ENCODE results near the gene NAA25.
"Not testable (repeated sequence)": the region's sequence is repeated elsewhere in the genome, so short reads cannot be mapped to it uniquely, and the experiment has no call there.

Gene NAA25

DNA sequence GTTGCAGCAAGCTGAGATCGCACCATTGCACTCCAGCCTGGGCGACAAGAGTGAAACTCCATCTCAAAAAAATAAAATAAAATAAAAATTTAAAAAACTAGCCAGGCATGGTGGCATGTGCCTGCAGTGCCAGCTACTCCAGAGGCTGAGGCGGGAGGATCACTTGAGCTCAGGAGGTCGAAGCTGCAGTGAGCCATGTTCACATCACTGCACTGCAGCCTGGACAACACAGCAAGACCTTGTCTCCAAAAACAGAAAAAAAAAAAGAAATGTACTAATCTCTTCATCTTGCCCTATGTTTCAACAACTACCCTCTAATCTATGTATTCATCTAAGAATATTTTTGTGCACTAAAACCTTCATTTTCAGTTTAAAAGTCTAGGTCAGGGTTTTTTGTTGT lies 6.5 kb downstream of the NAA25 start:
- H3K36me3 ChIP-seq (ENCODE audit: low read length) = 0 out of 2 replicates have a peak, but pooled peaks cover 5% of the 10 kb centered on the region
- no peak overlapping the region for H2AFZ ChIP-seq (ENCODE audit: low read depth, low read length, severe bottlenecking)
- peaks cover 8% of the 10 kb centered on the region; the same call in 1 of the 2 replicates for H3F3A ChIP-seq (ENCODE audit: insufficient read depth)
- no peaks in the 10 kb centered on the region for H3K27me3 ChIP-seq (ENCODE audit: low read length)
- H3K27ac ChIP-seq (ENCODE audit: low read depth, low read length) = no peak overlapping the region
- no peaks in the 10 kb centered on the region for H3K9me3 ChIP-seq (ENCODE audit: insufficient read depth, low read length)
- no peaks in the 10 kb centered on the region for H3K9me2 ChIP-seq (replicated peaks; ENCODE audit: insufficient read depth, low read length)
- no peak overlapping the region for H3K9ac ChIP-seq (ENCODE audit: low read length)
- peaks cover 22% of the 10 kb centered on the region; the same call in 1 of the 2 replicates for H4K20me1 ChIP-seq (ENCODE audit: low read depth, low read length)
- TF ChIP-seq CTCF (IDR thresholded peaks at IDR 0.05; ENCODE audit: insufficient read depth, low read length, poor library complexity, severe bottlenecking) = no peak
- no peak for TF ChIP-seq EZH2phosphoT487 (conservative IDR thresholded peaks at IDR 0.05; ENCODE audit: low read length)
- no peak overlapping the region for H3K4me2 ChIP-seq (ENCODE audit: low read depth, low read length, poor library complexity, severe bottlenecking)
- H3K4me3 ChIP-seq (ENCODE audit: insufficient read depth, low read length, poor library complexity, severe bottlenecking) = no peak overlapping the region
- H3K79me2 ChIP-seq (ENCODE audit: insufficient read depth, low read length) = peaks cover 100% of the 10 kb centered on the region

DNA sequence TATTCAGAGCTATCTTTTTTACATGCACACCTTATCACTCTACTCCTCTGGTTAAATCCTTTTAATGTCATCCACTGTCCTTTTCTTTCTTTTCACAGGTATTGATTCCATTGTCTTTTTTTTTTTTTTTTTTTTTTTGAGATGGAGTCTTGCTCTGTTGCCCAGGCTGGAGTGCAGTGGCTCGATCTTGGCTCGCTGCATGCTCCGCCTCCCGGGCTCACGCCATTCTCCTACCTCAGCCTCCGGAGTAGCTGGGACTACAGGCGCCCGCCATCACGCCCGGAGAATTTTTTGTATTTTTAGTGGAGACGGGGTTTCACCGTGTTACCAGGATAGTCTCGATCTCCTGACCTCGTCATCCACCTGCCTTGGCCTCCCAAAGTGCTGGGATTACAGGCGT lies 8.1 kb downstream of the NAA25 start:
- not testable (repeated sequence) for H3K27me3 ChIP-seq (ENCODE audit: low read length); H3K27ac ChIP-seq (ENCODE audit: low read depth, low read length); H3K36me3 ChIP-seq (ENCODE audit: low read length); H3K9me3 ChIP-seq (ENCODE audit: insufficient read depth, low read length); H2AFZ ChIP-seq (ENCODE audit: low read depth, low read length, severe bottlenecking); H3K4me3 ChIP-seq (ENCODE audit: insufficient read depth, low read length, poor library complexity, severe bottlenecking); H3K9ac ChIP-seq (ENCODE audit: low read length); H3K9me2 ChIP-seq (replicated peaks; ENCODE audit: insufficient read depth, low read length); H3K4me2 ChIP-seq (ENCODE audit: low read depth, low read length, poor library complexity, severe bottlenecking)
- Histone ChIP-seq H4K20me1 (ENCODE audit: low read depth, low read length) (peaks cover 22% of the 10 kb centered on the region; the same call in 1 of the 2 replicates), H3K79me2 (ENCODE audit: insufficient read depth, low read length) (peaks cover 100% of the 10 kb centered on the region), H3F3A (ENCODE audit: insufficient read depth) (peaks cover 12% of the 10 kb centered on the region; the same call in 1 of the 2 replicates)

GRCh38 chr12:112097641-112098040 lies 10.9 kb downstream of the NAA25 start:
- peaks cover 99% of the 10 kb centered on the region for H3K79me2 ChIP-seq (ENCODE audit: insufficient read depth, low read length)
- peaks cover 12% of the 10 kb centered on the region; the same call in 1 of the 2 replicates for H3F3A ChIP-seq (ENCODE audit: insufficient read depth)
- no peaks in the 10 kb centered on the region for H3K27me3 ChIP-seq (ENCODE audit: low read length)
- no peak overlapping the region for H3K27ac ChIP-seq (ENCODE audit: low read depth, low read length)
- H3K9me2 ChIP-seq (replicated peaks; ENCODE audit: insufficient read depth, low read length) = no peaks in the 10 kb centered on the region
- H3K36me3 ChIP-seq (ENCODE audit: low read length) = peaks cover 5% of the 10 kb centered on the region; the same call in 1 of the 2 replicates
- no peak overlapping the region for H3K4me2 ChIP-seq (ENCODE audit: low read depth, low read length, poor library complexity, severe bottlenecking)
- H3K9me3 ChIP-seq (ENCODE audit: insufficient read depth, low read length) = no peaks in the 10 kb centered on the region
- TF ChIP-seq EZH2phosphoT487 (conservative IDR thresholded peaks at IDR 0.05; ENCODE audit: low read length) = no peak
- no peak for TF ChIP-seq CTCF (IDR thresholded peaks at IDR 0.05; ENCODE audit: insufficient read depth, low read length, poor library complexity, severe bottlenecking)
- H2AFZ ChIP-seq (ENCODE audit: low read depth, low read length, severe bottlenecking) = no peak overlapping the region
- H3K9ac ChIP-seq (ENCODE audit: low read length) = no peak overlapping the region
- H3K4me3 ChIP-seq (ENCODE audit: insufficient read depth, low read length, poor library complexity, severe bottlenecking) = no peak overlapping the region
- peaks cover 12% of the 10 kb centered on the region; the same call in 1 of the 2 replicates for H4K20me1 ChIP-seq (ENCODE audit: low read depth, low read length)

- H3K79me2 ChIP-seq (ENCODE audit: insufficient read depth, low read length) = peaks cover 90% of the 10 kb centered on the region
- TF ChIP-seq EZH2phosphoT487 (conservative IDR thresholded peaks at IDR 0.05; ENCODE audit: low read length) (no peak), CTCF (IDR thresholded peaks at IDR 0.05; ENCODE audit: insufficient read depth, low read length, poor library complexity, severe bottlenecking) (no peak)
- H3F3A ChIP-seq (ENCODE audit: insufficient read depth) = peaks cover 10% of the 10 kb centered on the region; the same call in 1 of the 2 replicates
- no peak overlapping the region for H3K4me3 ChIP-seq (ENCODE audit: insufficient read depth, low read length, poor library complexity, severe bottlenecking)
- no peaks in the 10 kb centered on the region for H3K9me2 ChIP-seq (replicated peaks; ENCODE audit: insufficient read depth, low read length)
- H3K4me2 ChIP-seq (ENCODE audit: low read depth, low read length, poor library complexity, severe bottlenecking) = no peak overlapping the region
- H3K9ac ChIP-seq (ENCODE audit: low read length) = no peak overlapping the region
- H3K27me3 ChIP-seq (ENCODE audit: low read length) = no peaks in the 10 kb centered on the region
- H3K36me3 ChIP-seq (ENCODE audit: low read length) = peaks cover 5% of the 10 kb centered on the region; the same call in 1 of the 2 replicates
- H3K27ac ChIP-seq (ENCODE audit: low read depth, low read length) = no peak overlapping the region
- H2AFZ ChIP-seq (ENCODE audit: low read depth, low read length, severe bottlenecking) = no peak overlapping the region
- H4K20me1 ChIP-seq (ENCODE audit: low read depth, low read length) = peaks cover 8% of the 10 kb centered on the region; the same call in 1 of the 2 replicates
- no peaks in the 10 kb centered on the region for H3K9me3 ChIP-seq (ENCODE audit: insufficient read depth, low read length)
Observed at GRCh38 chr12:112096667-112097066, 11.9 kb downstream of the NAA25 start.
